ENCODE data around the gene PDE2A.

PDE2A gene

DNA sequence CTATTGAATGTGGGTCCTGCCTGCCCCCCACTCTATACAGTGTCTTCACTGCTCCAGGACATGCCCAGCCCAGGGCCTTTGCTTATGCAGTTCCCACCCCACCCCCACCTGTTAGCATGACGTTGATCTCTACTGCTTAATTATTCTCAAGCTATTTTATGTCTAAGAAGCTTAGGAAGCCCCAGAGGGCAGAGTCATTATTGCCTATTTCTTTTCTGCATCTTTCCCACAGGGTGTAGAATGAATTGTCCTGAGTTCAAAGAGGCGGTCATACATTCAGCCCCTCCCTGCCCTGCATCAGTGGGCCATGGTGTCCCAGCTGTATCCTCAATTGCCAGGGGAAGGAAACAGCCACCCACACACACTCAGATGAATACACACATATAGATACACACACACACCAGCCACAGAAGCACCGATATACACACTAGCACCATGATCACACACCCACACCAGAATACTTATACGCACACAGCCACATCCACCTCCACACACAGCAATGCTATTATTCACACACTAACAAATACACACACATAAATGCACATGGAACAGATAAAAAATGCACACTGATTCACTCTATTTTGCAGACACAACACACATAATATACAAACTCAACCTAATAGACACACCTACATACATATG is 1.5 kb downstream of the PDE2A start:
- Histone ChIP-seq H2AFZ (ENCODE audit: low read depth, low read length) (no peak overlapping the region), H3K27me3 (ENCODE audit: insufficient read depth, low read length, poor library complexity) (peaks cover 31% of the 10 kb centered on the region), H3K9me3 (ENCODE audit: insufficient read depth, low read length, severe bottlenecking) (peaks cover 2% of the 10 kb centered on the region), H4K20me1 (ENCODE audit: insufficient read depth, low read length) (peaks cover 24% of the 10 kb centered on the region), H3K4me1 (ENCODE audit: insufficient read depth, low read length) (no peaks in the 10 kb centered on the region), H3K4me3 (ENCODE audit: low read depth in 1 of 2, low read length in 2 of 2) (no peak overlapping the region), H3K79me2 (ENCODE audit: insufficient read depth, low read length) (no peaks in the 10 kb centered on the region), H3K4me2 (ENCODE audit: insufficient read depth, low read length) (no peak overlapping the region), H3K9ac (ENCODE audit: low read depth, low read length) (no peak overlapping the region), H3K36me3 (ENCODE audit: insufficient read depth, low read length) (no peaks in the 10 kb centered on the region), H3K27ac (ENCODE audit: low read length) (no peak overlapping the region)
- TF ChIP-seq EZH2 (IDR thresholded peaks at IDR 0.05; ENCODE audit: borderline replicate concordance, low read depth, low read length, severe bottlenecking) = no peak
- TF ChIP-seq, protein P1, sequence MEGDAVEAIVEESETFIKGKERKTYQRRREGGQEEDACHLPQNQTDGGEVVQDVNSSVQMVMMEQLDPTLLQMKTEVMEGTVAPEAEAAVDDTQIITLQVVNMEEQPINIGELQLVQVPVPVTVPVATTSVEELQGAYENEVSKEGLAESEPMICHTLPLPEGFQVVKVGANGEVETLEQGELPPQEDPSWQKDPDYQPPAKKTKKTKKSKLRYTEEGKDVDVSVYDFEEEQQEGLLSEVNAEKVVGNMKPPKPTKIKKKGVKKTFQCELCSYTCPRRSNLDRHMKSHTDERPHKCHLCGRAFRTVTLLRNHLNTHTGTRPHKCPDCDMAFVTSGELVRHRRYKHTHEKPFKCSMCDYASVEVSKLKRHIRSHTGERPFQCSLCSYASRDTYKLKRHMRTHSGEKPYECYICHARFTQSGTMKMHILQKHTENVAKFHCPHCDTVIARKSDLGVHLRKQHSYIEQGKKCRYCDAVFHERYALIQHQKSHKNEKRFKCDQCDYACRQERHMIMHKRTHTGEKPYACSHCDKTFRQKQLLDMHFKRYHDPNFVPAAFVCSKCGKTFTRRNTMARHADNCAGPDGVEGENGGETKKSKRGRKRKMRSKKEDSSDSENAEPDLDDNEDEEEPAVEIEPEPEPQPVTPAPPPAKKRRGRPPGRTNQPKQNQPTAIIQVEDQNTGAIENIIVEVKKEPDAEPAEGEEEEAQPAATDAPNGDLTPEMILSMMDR (IDR thresholded peaks at IDR 0.05; ENCODE audit: borderline replicate concordance, extremely low read depth, low read length, poor library complexity, severe bottlenecking) = no peak
- no peak for ATAC-seq (ENCODE audit: insufficient read depth, low read depth)
- no peak for DNase-seq

DNA sequence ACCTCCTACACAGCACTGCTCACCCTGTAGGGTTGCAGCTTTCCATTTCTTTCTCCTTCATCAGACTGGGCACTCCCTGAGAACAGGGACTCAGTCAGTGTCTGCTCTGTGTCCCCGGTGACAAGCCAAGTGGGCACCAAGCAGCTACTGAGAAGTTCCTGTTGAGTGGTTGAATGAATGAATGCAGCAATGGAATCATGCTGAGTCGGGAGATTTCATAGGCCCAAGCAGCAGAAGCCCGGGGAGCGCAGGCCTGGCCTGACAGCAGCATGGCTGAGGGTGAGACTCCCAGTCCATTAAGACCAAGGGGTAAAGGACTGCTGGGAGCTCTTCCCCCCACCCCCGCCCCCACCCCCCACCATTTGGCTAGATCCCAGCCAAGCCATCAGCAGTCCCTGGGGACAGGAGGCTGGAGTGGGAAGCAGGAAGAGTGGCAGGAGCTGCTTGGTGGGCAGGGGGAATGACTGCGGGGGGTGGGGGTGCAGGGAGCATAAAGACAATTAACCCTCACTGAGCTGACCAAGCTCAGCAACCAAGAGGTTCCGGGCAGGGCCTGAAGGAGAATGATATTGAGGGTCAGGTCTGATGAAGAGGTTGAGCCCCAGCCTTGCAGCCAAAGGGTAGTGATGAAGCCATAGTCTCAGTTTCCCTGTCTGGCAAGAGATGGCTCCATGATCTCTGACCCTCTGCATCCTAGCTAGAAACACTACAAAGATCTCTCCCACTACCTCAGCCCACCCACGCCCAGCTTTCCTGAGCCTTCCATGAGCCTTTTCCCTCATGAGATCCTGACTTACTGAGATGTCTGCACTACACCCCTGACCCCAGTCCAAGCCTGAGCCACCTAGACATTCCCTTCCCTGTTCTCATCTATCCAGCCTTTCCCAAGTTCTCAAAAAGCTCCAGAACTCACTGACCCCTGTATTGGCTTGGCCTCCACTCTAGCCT is 2.8 kb downstream of the PDE2A start:
- DNase-seq (no peak), ATAC-seq (ENCODE audit: insufficient read depth, low read depth) (no peak)
- H3K9me3 ChIP-seq (ENCODE audit: insufficient read depth, low read length, severe bottlenecking) = peaks cover 8% of the 10 kb centered on the region
- H3K9ac ChIP-seq (ENCODE audit: low read depth, low read length) = no peak overlapping the region
- H3K4me1 ChIP-seq (ENCODE audit: insufficient read depth, low read length) = no peaks in the 10 kb centered on the region
- peaks cover 18% of the 10 kb centered on the region for H4K20me1 ChIP-seq (ENCODE audit: insufficient read depth, low read length)
- no peaks in the 10 kb centered on the region for H3K79me2 ChIP-seq (ENCODE audit: insufficient read depth, low read length)
- H3K4me3 ChIP-seq (ENCODE audit: low read depth in 1 of 2, low read length in 2 of 2) = no peak overlapping the region
- H3K4me2 ChIP-seq (ENCODE audit: insufficient read depth, low read length) = no peak overlapping the region
- H3K27me3 ChIP-seq (ENCODE audit: insufficient read depth, low read length, poor library complexity) = peaks cover 28% of the 10 kb centered on the region
- H3K36me3 ChIP-seq (ENCODE audit: insufficient read depth, low read length) = no peaks in the 10 kb centered on the region
- no peak overlapping the region for H3K27ac ChIP-seq (ENCODE audit: low read length)
- TF ChIP-seq EZH2 (IDR thresholded peaks at IDR 0.05; ENCODE audit: borderline replicate concordance, low read depth, low read length, severe bottlenecking) = no peak
- TF ChIP-seq, protein P1 (IDR thresholded peaks at IDR 0.05; ENCODE audit: borderline replicate concordance, extremely low read depth, low read length, poor library complexity, severe bottlenecking) = no peak
- H2AFZ ChIP-seq (ENCODE audit: low read depth, low read length) = no peak overlapping the region

DNA sequence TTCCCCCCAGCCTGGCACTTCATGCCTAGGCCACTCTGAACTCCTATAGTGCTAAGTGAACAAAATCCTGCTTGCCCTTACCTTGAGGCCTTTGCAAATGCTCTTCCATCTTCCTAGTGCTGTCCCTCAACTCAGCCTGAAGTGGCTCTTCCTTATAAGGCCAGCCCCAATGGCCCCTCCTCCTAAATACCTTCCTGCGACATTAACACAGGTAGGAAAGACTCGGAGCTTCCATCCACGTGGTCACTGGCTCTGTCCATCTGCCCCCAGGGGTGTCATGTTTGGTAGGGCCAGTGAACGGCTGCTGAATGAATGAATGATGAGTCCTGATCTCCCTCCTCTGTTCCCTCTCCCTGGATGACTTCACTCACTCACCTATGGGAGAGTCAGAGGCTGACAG is 4.2 kb downstream of the PDE2A start:
- H3K27ac ChIP-seq (ENCODE audit: low read length) = no peak overlapping the region
- no peaks in the 10 kb centered on the region for H3K4me1 ChIP-seq (ENCODE audit: insufficient read depth, low read length)
- no peak overlapping the region for H3K4me3 ChIP-seq (ENCODE audit: low read depth in 1 of 2, low read length in 2 of 2)
- TF ChIP-seq EZH2 (IDR thresholded peaks at IDR 0.05; ENCODE audit: borderline replicate concordance, low read depth, low read length, severe bottlenecking) = no peak
- TF ChIP-seq, protein P1 (IDR thresholded peaks at IDR 0.05; ENCODE audit: borderline replicate concordance, extremely low read depth, low read length, poor library complexity, severe bottlenecking) = no peak
- no peaks in the 10 kb centered on the region for H3K79me2 ChIP-seq (ENCODE audit: insufficient read depth, low read length)
- H3K9ac ChIP-seq (ENCODE audit: low read depth, low read length) = no peak overlapping the region
- peaks cover 8% of the 10 kb centered on the region for H3K9me3 ChIP-seq (ENCODE audit: insufficient read depth, low read length, severe bottlenecking)
- H3K36me3 ChIP-seq (ENCODE audit: insufficient read depth, low read length) = no peaks in the 10 kb centered on the region
- no peak overlapping the region for H2AFZ ChIP-seq (ENCODE audit: low read depth, low read length)
- peaks cover 23% of the 10 kb centered on the region for H3K27me3 ChIP-seq (ENCODE audit: insufficient read depth, low read length, poor library complexity)
- DNase-seq (no peak), ATAC-seq (ENCODE audit: insufficient read depth, low read depth) (no peak)
- H4K20me1 ChIP-seq (ENCODE audit: insufficient read depth, low read length) = peaks cover 9% of the 10 kb centered on the region
- no peak overlapping the region for H3K4me2 ChIP-seq (ENCODE audit: insufficient read depth, low read length)
